Fibroblast of skin of scalp (primary cell): Measurements from ENCODE around the gene NDUFAF8. TPM values are rescaled to one million over a fixed set of nuclear protein-coding genes. Genes with fewer than 3 reads are reported as not detected.

Experiments
- DNase-seq: peaks from one replicate; pipeline ENCODE4 v3.0.0-alpha.2; 2013
- polyA plus RNA-seq, 2 experiments: library from polyadenylated mRNA; unstranded; fragments of 120-200 nt; gene quantifications; one replicate each; pipeline ENCODE4 v1.2.1, GENCODE V29; 2013; ENCODE audit not compliant: insufficient read length in 2 of 2

NDUFAF8 gene
- polyA plus RNA-seq (2013, experiment 1 of 2; ENCODE audit: insufficient read length): 61.3 TPM
- polyA plus RNA-seq (2013, experiment 2 of 2; ENCODE audit: insufficient read length): 49.7 TPM

DNA sequence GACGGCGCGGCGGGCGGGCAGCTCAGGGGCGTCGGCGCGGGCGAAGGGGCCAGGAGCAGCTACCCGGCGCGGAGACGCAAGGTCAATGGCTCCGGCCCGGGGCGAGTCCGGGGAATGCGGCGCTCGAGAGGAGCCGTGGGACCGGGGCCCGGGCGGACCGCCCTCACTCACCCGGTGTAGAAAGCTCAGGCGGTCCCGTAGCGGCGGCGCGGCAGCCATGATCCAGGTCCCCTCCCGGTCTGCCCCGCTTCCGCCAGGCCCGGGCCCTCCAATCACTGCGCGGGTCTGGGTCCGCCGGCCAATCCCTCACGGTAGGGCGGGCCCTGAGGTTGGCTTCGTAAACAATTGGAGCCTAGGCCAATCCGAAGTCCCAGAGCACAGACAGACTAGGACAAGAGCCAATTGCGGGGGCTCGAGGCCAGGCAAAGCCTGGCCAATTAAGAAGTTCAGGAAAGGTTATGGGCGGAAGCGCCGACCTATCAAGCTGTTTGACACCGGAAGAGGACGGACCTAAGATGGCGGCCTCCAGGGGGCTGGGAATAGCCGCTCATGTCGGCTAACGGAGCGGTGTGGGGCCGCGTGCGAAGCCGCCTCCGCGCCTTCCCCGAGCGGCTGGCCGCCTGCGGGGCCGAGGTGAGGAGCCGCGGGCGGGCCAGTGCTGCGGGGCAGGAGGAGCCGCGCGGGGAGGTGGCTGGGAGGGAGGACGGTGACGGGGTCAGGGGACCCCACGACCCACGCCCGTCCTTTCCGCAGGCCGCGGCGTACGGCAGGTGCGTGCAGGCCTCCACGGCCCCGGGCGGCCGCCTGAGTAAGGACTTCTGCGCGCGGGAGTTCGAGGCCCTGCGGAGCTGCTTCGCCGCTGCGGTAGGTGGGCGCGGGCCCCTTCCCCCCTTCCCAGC, at the start of gene NDUFAF8, which contains the start of gene TEPSIN:
Gene NDUFAF8 (plus strand): TSS at position 504 of the 899 bp plus-strand sequence. CDS start 46 bp downstream, at position 550.
Gene TEPSIN (minus strand): TSS at position 241 of the 899 bp plus-strand sequence. CDS start 22 bp downstream, at position 219.
- DNase-seq: peak; percentile 100

DNA sequence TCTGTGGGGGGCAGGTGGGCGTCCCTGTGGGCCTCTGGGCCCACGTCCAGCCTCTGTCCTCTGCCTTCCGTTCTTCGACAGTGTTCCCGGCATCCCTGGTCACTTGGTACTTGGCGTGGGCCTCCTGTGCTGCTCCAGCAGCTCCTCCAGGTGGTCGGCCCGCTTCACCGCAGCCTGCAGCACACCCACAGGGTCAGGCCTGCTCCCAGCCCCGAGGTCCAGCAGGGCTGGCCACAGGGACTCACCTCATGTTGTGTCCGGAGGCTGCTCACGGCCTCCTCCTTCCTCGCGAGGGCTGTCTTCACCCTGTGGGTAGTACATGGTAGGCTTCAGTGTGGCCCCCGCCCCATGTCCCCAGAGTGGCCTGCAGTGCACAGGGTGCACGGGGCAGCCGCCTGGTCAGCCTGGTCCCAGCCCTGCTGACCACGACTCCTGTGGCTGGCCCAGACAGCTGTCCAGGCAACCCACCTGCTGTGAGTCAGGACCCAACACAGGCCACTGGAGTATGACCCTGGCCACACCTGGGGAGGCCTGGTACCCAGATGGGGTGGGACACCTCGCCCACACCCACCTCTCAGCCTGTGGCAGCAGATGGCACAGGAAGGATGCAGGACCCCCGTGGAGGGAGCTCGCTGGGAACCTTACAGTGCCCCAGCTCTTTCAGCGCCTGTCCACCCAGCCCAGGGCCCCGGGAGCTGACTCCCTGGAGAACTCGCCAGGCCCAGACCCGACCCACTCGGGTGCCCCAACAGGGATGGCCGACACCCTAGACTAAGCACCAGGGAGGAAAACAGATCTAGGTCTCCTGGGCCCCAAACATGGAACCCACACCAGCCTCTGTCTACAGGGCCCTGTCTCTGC, 49.2 kb upstream of the NDUFAF8 start:
- DNase-seq: no peak

DNA sequence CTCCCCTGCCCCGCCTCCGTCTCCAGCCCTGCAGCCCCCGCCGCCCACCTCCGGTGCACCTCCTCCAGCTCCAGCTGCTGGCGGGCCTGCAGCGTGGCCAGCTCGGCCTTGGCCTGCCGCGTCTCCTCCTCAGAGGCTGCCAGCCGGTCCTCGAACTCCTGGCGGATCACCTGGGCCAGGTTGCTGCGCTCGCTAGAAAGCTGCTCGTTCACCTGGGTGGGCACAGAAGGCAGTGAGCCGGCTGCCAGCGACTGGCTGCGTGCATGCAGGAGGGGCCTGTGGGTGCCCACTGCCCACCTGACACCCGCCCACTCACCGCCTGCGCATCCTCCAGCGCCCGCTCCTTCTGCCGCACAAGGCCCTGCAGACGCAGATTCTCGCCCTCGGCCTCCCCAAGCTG, 48.5 kb upstream of the NDUFAF8 start:
- DNase-seq: no peak

DNA sequence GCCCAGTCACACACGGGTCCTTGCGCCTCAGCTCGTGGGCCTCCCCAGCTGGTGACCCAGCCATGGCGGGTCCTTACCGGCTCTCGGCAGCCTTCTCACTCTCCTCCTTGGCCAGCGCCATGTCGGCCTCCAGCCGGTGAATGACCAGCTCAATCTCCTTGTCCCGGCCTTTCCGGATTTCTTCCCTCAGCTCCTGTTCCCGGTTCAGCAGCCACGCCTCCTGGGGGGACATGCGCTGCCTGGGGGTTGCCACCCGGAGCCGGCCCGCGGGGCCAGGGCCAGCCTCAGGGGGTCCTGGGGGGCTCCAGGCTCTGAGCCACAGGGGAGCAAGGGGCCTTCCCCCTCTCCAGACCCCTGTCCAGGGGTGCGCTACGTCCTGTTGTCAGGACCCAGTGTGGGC, 48.0 kb upstream of the NDUFAF8 start:
- DNase-seq: no peak

GRCh38 chr17:81191646-81192045, 47.5 kb upstream of the NDUFAF8 start:
- DNase-seq: no peak

GRCh38 chr17:81192386-81193050, 46.6 kb upstream of the NDUFAF8 start:
- no peak for DNase-seq

DNA sequence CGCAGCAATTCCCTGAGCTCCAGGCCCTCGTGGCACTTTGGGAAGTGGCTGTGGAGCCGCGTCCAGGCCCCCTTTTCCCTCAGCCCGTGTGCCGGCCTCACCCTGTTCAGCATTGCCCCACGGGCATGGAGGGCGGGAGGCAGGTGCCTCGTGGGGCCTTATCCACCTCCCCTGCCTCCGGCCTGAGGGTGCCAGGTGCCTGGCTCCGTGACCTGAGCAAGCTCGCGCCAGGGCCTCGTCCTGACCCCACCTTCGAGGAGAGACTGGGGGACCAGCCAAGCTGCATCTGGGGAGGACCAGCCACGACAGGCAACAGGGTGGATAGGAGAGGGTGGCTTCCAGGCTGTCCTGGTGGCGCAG, 46.1 kb upstream of the NDUFAF8 start:
- no peak for DNase-seq

- DNase-seq: no peak
Observed at GRCh38 chr17:81193470-81194224, 45.5 kb upstream of the NDUFAF8 start.

GRCh38 chr17:81194225-81194760, 44.8 kb upstream of the NDUFAF8 start:
- no peak for DNase-seq

GRCh38 chr17:81194941-81195901, 43.9 kb upstream of the NDUFAF8 start:
- DNase-seq: no peak

DNA sequence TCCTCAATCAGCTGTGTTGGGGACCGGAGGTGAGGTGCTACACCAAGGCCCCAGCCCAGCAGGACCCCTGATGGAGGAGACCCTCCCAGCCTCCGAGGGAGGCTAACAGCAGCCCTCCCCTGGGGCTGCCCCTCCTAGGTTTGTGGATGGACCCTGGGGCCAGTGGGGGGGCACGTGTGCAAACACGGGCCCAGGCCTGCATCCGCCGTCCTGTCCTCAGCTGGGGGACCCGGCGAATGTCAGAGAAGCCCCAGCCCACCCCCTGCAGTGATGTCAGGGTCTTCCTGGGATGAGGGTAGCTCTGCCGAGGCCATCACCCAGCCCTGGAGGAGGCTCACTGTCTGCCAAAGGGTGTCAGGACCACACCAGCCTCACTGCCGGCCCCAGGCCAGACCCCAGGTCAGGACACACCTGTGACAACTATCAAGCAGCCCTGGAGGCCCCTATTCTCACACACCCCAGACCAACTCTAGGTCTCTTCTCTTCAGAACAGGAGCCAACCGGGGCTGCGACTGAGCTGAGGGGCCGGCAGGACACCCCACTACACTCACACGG, 43.1 kb upstream of the NDUFAF8 start:
- DNase-seq: no peak

GRCh38 chr17:81196505-81197408, 42.4 kb upstream of the NDUFAF8 start:
- DNase-seq: no peak

GRCh38 chr17:81197409-81197795, 41.7 kb upstream of the NDUFAF8 start:
- no peak for DNase-seq

- DNase-seq: no peak
Observed at GRCh38 chr17:81197831-81198490, 41.2 kb upstream of the NDUFAF8 start.

- DNase-seq: no peak
Observed at GRCh38 chr17:81198826-81199481, 40.2 kb upstream of the NDUFAF8 start.

DNA sequence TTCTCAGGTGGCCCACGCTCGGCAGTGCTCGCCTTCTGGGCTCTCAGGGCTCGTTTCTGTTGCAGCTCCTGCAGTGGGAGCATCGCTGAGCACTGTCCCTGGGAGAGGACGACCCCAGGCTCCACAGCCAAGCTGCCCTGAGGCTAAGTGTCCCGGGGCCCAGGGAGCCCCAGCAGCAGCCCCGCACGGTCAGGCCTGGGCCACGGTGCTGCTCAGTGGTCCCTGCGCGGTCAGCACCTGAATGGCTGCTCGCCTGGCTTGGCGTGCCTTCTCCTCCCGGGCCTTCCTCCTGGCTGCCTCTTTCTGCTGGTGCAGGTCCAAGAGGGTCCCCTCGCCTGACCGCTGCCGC, 39.7 kb upstream of the NDUFAF8 start:
- no peak for DNase-seq

DNA sequence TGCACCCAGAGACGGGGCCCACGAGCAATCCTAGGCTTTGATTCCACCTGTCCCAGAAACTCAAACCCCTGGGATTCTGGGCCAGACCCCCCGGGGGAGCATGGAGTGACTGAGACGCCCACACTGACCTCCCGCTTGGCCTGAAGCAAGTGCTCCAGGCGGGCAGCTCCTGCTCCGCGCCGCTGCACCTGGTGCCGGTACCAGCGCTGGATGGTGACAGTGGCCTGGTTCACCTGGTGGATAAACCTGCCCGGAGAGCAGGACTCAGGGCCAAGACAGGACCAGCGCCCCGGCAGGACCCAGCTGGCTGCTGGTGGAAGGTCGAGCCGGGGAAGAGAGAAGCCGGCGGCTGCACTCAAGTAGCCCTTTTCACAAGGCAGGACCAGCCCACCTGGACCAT, 38.9 kb upstream of the NDUFAF8 start:
- no peak for DNase-seq
